ENCODE data around the gene KLHL17.

KLHL17 gene

GRCh38 chr1:932173-932510 lies 28.2 kb upstream of the KLHL17 start:
- Histone ChIP-seq H3K4me3 (ENCODE audit: low read length) (no peak overlapping the region), H3K27me3 (replicated peaks; ENCODE audit: insufficient read depth, low read length) (peaks cover 87% of the 10 kb centered on the region), H3K4me2 (ENCODE audit: low read depth, low read length) (no peak overlapping the region), H3F3A (ENCODE audit: insufficient read depth, low read length) (no peaks in the 10 kb centered on the region), H3K79me2 (ENCODE audit: low read length) (no peaks in the 10 kb centered on the region), H2AFZ (ENCODE audit: low read length) (no peak overlapping the region), H3K27ac (ENCODE audit: low read length) (no peak overlapping the region), H3K9me3 (replicated peaks; ENCODE audit: insufficient read depth, low read length) (no peaks in the 10 kb centered on the region), H3K9ac (ENCODE audit: low read length) (no peak overlapping the region), H3K36me3 (replicated peaks; ENCODE audit: insufficient read depth, low read length) (no peaks in the 10 kb centered on the region), H4K20me1 (ENCODE audit: insufficient read depth, low read length) (no peaks in the 10 kb centered on the region), H3K4me1 (ENCODE audit: low read length) (no peaks in the 10 kb centered on the region), H3K9me2 (replicated peaks; ENCODE audit: insufficient read depth, low read length) (no peaks in the 10 kb centered on the region)
- no peak for DNase-seq
- TF ChIP-seq EZH2phosphoT487 (IDR thresholded peaks at IDR 0.05; ENCODE audit: low read length) = no peak
- TF ChIP-seq EZH2 (optimal IDR thresholded peaks at IDR 0.05; ENCODE audit: low read depth, low read length) = no peak
- no peak for TF ChIP-seq CTCF (IDR thresholded peaks at IDR 0.05; ENCODE audit: low read length)

GRCh38 chr1:932776-933602 lies 27.4 kb upstream of the KLHL17 start:
- no peaks in the 10 kb centered on the region for H4K20me1 ChIP-seq (ENCODE audit: insufficient read depth, low read length)
- DNase-seq = no peak
- no peak overlapping the region for H3K4me2 ChIP-seq (ENCODE audit: low read depth, low read length)
- H2AFZ ChIP-seq (ENCODE audit: low read length) = no peak overlapping the region
- no peaks in the 10 kb centered on the region for H3K9me2 ChIP-seq (replicated peaks; ENCODE audit: insufficient read depth, low read length)
- peaks cover 86% of the 10 kb centered on the region for H3K27me3 ChIP-seq (replicated peaks; ENCODE audit: insufficient read depth, low read length)
- H3K79me2 ChIP-seq (ENCODE audit: low read length) = no peaks in the 10 kb centered on the region
- no peak for TF ChIP-seq CTCF (IDR thresholded peaks at IDR 0.05; ENCODE audit: low read length)
- no peak for TF ChIP-seq EZH2phosphoT487 (IDR thresholded peaks at IDR 0.05; ENCODE audit: low read length)
- no peak for TF ChIP-seq EZH2 (optimal IDR thresholded peaks at IDR 0.05; ENCODE audit: low read depth, low read length)
- H3K4me1 ChIP-seq (ENCODE audit: low read length) = no peaks in the 10 kb centered on the region
- H3K4me3 ChIP-seq (ENCODE audit: low read length) = no peak overlapping the region
- H3F3A ChIP-seq (ENCODE audit: insufficient read depth, low read length) = no peaks in the 10 kb centered on the region
- no peak overlapping the region for H3K27ac ChIP-seq (ENCODE audit: low read length)
- no peaks in the 10 kb centered on the region for H3K9me3 ChIP-seq (replicated peaks; ENCODE audit: insufficient read depth, low read length)
- H3K36me3 ChIP-seq (replicated peaks; ENCODE audit: insufficient read depth, low read length) = no peaks in the 10 kb centered on the region
- no peak overlapping the region for H3K9ac ChIP-seq (ENCODE audit: low read length)

GRCh38 chr1:933603-933940 lies 26.8 kb upstream of the KLHL17 start:
- no peak overlapping the region for H3K4me3 ChIP-seq (ENCODE audit: low read length)
- no peaks in the 10 kb centered on the region for H3K79me2 ChIP-seq (ENCODE audit: low read length)
- H3K27me3 ChIP-seq (replicated peaks; ENCODE audit: insufficient read depth, low read length) = peaks cover 86% of the 10 kb centered on the region
- no peak overlapping the region for H3K4me2 ChIP-seq (ENCODE audit: low read depth, low read length)
- no peaks in the 10 kb centered on the region for H3K36me3 ChIP-seq (replicated peaks; ENCODE audit: insufficient read depth, low read length)
- no peak overlapping the region for H2AFZ ChIP-seq (ENCODE audit: low read length)
- H3K9me2 ChIP-seq (replicated peaks; ENCODE audit: insufficient read depth, low read length) = no peaks in the 10 kb centered on the region
- H3K27ac ChIP-seq (ENCODE audit: low read length) = no peak overlapping the region
- H4K20me1 ChIP-seq (ENCODE audit: insufficient read depth, low read length) = no peaks in the 10 kb centered on the region
- no peak overlapping the region for H3K9ac ChIP-seq (ENCODE audit: low read length)
- H3F3A ChIP-seq (ENCODE audit: insufficient read depth, low read length) = no peaks in the 10 kb centered on the region
- DNase-seq = no peak
- H3K9me3 ChIP-seq (replicated peaks; ENCODE audit: insufficient read depth, low read length) = no peaks in the 10 kb centered on the region
- no peak for TF ChIP-seq CTCF (IDR thresholded peaks at IDR 0.05; ENCODE audit: low read length)
- TF ChIP-seq EZH2 (optimal IDR thresholded peaks at IDR 0.05; ENCODE audit: low read depth, low read length) = no peak
- TF ChIP-seq EZH2phosphoT487 (IDR thresholded peaks at IDR 0.05; ENCODE audit: low read length) = no peak
- H3K4me1 ChIP-seq (ENCODE audit: low read length) = no peaks in the 10 kb centered on the region
